Panc1 (cell line): Measurements from ENCODE around the gene OAS1.

Experiments used
- CTCF ChIP-seq: fragments of 450-650 bp; IDR thresholded peaks from 2 replicates; pipeline ENCODE4 v1.5.1; 2017; ENCODE audit warnings: mild to moderate bottlenecking
- POLR2AphosphoS5 ChIP-seq: IDR thresholded peaks from 2 replicates; pipeline ENCODE4 v1.6.1; 2012; ENCODE audit warnings: mild to moderate bottlenecking, low read depth, low read length, moderate library complexity
- TCF7L2 ChIP-seq: IDR thresholded peaks from 2 replicates; pipeline ENCODE4 v1.6.1; 2011; ENCODE audit warnings: mild to moderate bottlenecking, low read depth, low read length, inconsistent platforms

- no peak for TF ChIP-seq TCF7L2
- TF ChIP-seq CTCF, result no peak
- no peak for TF ChIP-seq POLR2AphosphoS5
These were observed 45.5 kb upstream of the OAS1 start for GRCh38 chr12:112861284-112861683.
